Lower lobe of right lung (tissue), 2 donors: ENCODE results near the gene OR13C8. TPM values are rescaled to one million over a fixed set of nuclear protein-coding genes. Genes with fewer than 3 reads are reported as not detected.
"Not testable (repeated sequence)": the region's sequence is repeated elsewhere in the genome, so short reads cannot be mapped to it uniquely, and the experiment has no call there.

Experiments used
- ATAC-seq, 2 donors: fragments of 200-7000 bp; cut with Tn5 transposase; one replicate each; pipeline ENCODE4 v1.9.1; 2020 to 2022; ENCODE audit warnings: mild to moderate bottlenecking in 2 of 2, moderate library complexity in 2 of 2
- DNase-seq: peaks from one replicate; pipeline ENCODE4 v3.0.0-alpha.2; 2020
- H3K27ac ChIP-seq: fragments of 200-600 bp; one replicate; pipeline ENCODE4 v1.8.0; 2022
- H3K27me3 ChIP-seq: fragments of 200-600 bp; one replicate; pipeline ENCODE4 v1.8.0; 2022; ENCODE audit warnings: low read depth
- H3K36me3 ChIP-seq: fragments of 200-600 bp; one replicate; pipeline ENCODE4 v1.8.0; 2022; ENCODE audit warnings: mild to moderate bottlenecking
- H3K4me1 ChIP-seq: fragments of 200-600 bp; one replicate; pipeline ENCODE4 v1.8.0; 2022
- H3K4me3 ChIP-seq: fragments of 200-600 bp; one replicate; pipeline ENCODE4 v1.8.0; 2022; ENCODE audit warnings: mild to moderate bottlenecking
- H3K9me3 ChIP-seq: fragments of 200-600 bp; one replicate; pipeline ENCODE4 v1.8.0; 2022
- intact Hi-C: fragments of 100-400 bp; cut with DNase I; formaldehyde crosslinking; loops from one replicate; pipeline ENCODE4 v1.11.0; 2022
- total RNA-seq: library from RNA; stranded (reverse); fragmentation: NEBNext Ultra II Directional; extraction: Animal tissue kit (Norgen Biotek cat#: 25700); gene quantifications from one replicate; pipeline ENCODE4 v1.2.1, GENCODE V29; 2021
- TF ChIP-seq, protein P1 (sequence below): fragments of 200-600 bp; IDR thresholded peaks from one replicate; pipeline ENCODE4 v1.8.0; 2022; ENCODE audit warnings: antibody characterized with exemption, mild to moderate bottlenecking
- donor health status: DM: no; HTN: yes; CAD: no; lungs with severe emphysema.

The OR13C8 gene
- total RNA-seq, 1 donor from 2014 or later: not detected

DNA sequence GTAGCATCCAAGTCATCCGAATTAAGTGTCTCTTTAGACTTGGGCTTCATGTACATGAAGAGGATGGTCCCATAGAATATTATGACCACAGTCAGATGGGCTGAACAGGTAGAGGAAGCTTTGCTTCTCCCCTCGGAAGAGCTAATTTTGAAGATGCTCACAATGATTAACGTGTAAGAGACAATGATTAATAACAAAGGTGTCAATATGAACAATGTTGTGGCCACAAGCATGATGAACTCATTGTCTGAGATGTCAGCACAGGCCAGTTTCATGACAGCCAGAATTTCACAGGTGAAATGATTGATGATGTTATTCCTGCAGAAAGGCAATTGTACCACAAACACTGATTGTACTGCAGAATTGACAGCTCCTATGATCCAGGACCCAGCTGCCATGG is 35.8 kb downstream of the OR13C8 start:
- Histone ChIP-seq H3K27ac (no peak overlapping the region), H3K4me1 (no peaks in the 10 kb centered on the region), H3K36me3 (no peaks in the 10 kb centered on the region), H3K4me3 (no peak overlapping the region), H3K27me3 (no peaks in the 10 kb centered on the region), H3K9me3 (no peaks in the 10 kb centered on the region)
- intact Hi-C loops: no loop called here
- ATAC-seq: no peak
- DNase-seq: no peak
- TF ChIP-seq, protein P1, sequence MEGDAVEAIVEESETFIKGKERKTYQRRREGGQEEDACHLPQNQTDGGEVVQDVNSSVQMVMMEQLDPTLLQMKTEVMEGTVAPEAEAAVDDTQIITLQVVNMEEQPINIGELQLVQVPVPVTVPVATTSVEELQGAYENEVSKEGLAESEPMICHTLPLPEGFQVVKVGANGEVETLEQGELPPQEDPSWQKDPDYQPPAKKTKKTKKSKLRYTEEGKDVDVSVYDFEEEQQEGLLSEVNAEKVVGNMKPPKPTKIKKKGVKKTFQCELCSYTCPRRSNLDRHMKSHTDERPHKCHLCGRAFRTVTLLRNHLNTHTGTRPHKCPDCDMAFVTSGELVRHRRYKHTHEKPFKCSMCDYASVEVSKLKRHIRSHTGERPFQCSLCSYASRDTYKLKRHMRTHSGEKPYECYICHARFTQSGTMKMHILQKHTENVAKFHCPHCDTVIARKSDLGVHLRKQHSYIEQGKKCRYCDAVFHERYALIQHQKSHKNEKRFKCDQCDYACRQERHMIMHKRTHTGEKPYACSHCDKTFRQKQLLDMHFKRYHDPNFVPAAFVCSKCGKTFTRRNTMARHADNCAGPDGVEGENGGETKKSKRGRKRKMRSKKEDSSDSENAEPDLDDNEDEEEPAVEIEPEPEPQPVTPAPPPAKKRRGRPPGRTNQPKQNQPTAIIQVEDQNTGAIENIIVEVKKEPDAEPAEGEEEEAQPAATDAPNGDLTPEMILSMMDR: no peak

DNA sequence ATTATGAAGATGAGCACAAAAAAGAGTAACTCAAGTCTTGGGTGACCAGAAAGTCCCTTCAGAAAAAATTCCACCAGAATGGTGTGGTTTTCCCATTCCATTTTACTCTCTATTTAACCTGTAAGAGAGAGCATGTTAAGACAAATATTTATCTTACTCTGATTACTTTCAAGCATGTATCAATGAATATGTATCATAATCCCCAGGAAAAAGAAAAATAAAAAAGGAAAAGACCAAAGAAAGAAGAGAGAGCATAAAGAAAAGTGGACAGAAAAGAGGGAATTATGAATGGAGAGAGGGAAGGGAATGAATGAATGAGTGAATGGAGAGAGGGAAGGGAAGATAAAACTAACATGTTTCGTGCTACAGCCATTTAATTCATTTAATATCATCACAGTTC is 36.6 kb downstream of the OR13C8 start, which contains the start of gene OR13C2:
OR13C2 (minus strand) TSS at position 101 of the 400 bp plus-strand sequence; CDS start at position 101, 0 bp downstream.
- DNase-seq, H3K9me3 ChIP-seq, intact Hi-C loops, H3K27ac ChIP-seq, H3K4me3 ChIP-seq, H3K36me3 ChIP-seq, H3K27me3 ChIP-seq, ATAC-seq, H3K4me1 ChIP-seq: not testable (repeated sequence)

- Histone ChIP-seq H3K4me1 (no peaks in the 10 kb centered on the region), H3K9me3 (no peaks in the 10 kb centered on the region), H3K36me3 (no peaks in the 10 kb centered on the region), H3K27me3 (no peaks in the 10 kb centered on the region), H3K27ac (no peak overlapping the region), H3K4me3 (no peak overlapping the region)
- ATAC-seq (no peak), DNase-seq (no peak)
- intact Hi-C loops: no loop called here
- TF ChIP-seq, protein P1: no peak
Measured at GRCh38 chr9:104606152-104606551, 37.2 kb downstream of the OR13C8 start.

GRCh38 chr9:104608336-104608735 is 39.4 kb downstream of the OR13C8 start:
- Histone ChIP-seq H3K27ac (no peak overlapping the region), H3K36me3 (no peaks in the 10 kb centered on the region), H3K4me1 (no peaks in the 10 kb centered on the region), H3K4me3 (no peak overlapping the region), H3K9me3 (no peaks in the 10 kb centered on the region), H3K27me3 (no peaks in the 10 kb centered on the region)
- TF ChIP-seq, protein P1: no peak
- ATAC-seq: no peak
- DNase-seq: no peak
- intact Hi-C loops: no loop called here

DNA sequence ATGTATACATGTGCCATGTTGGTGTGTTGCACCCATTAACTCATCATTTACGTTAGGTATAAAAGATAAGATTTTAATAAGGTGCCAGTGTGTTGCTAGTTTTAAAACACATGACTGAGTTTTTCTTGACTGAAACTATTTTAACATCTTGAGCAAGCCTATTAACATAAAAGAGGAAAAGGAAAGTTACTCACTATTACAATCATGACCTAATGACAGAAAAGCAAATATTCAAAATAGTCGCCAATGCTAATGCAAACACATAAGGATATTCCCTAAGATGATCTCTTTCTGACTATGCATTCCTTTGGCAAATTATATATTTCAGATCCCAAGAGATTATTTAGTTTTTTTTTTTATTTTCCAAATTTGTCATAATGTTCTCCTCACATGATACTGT is 42.2 kb downstream of the OR13C8 start:
- no peak overlapping the region for H3K4me3 ChIP-seq
- ATAC-seq (no peak), DNase-seq (no peak)
- intact Hi-C loops: no loop called here
- H3K27me3 ChIP-seq: no peaks in the 10 kb centered on the region
- H3K4me1 ChIP-seq: no peaks in the 10 kb centered on the region
- H3K27ac ChIP-seq: no peak overlapping the region
- H3K9me3 ChIP-seq: peaks cover 5% of the 10 kb centered on the region
- no peaks in the 10 kb centered on the region for H3K36me3 ChIP-seq
- TF ChIP-seq, protein P1: no peak

DNA sequence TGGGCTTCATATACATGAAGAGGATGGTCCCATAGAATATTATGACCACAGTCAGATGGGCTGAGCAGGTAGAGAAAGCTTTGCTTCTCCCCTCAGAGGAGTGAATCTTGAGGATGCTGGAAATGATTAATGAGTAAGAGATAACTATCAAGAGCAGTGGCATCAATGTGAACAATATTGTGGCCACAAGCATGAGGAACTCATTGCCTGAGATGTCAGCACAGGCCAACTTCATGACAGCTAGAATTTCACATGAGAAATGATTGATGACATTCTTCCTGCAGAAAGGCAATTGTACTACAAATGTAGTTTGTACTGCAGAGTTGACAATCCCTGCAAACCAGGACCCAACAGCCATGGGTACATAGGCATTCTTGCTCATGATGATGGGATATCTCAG is 48.5 kb downstream of the OR13C8 start:
- H3K36me3 ChIP-seq: no peaks in the 10 kb centered on the region
- DNase-seq (no peak), ATAC-seq (no peak)
- H3K9me3 ChIP-seq: peaks cover 5% of the 10 kb centered on the region
- TF ChIP-seq, protein P1: no peak
- H3K27ac ChIP-seq: no peak overlapping the region
- H3K27me3 ChIP-seq: no peaks in the 10 kb centered on the region
- H3K4me1 ChIP-seq: no peaks in the 10 kb centered on the region
- no peak overlapping the region for H3K4me3 ChIP-seq
- intact Hi-C loops: no loop called here
